ENCODE measurements around the gene HIGD2B.
"Not testable (repeated sequence)": the region's sequence is repeated elsewhere in the genome, so short reads cannot be mapped to it uniquely, and the experiment has no call there.

The HIGD2B gene

GRCh38 chr15:72732516-72732915, 46.5 kb upstream of the HIGD2B start:
- Histone ChIP-seq H3K36me3 (ENCODE audit: control insufficient read depth, low read length) (peaks cover 21% of the 10 kb centered on the region), H3K27me3 (ENCODE audit: control insufficient read depth, low read length) (no peaks in the 10 kb centered on the region), H3K4me3 (ENCODE audit: low read length) (no peak overlapping the region), H3K9me3 (ENCODE audit: control insufficient read depth, insufficient read depth, low read length) (no peaks in the 10 kb centered on the region), H3K4me2 (ENCODE audit: low read length) (no peak overlapping the region), H3K27ac (ENCODE audit: low read depth, low read length) (no peak overlapping the region), H4K20me1 (ENCODE audit: control insufficient read depth, insufficient read depth, low read depth, low read length) (no peaks in the 10 kb centered on the region), H3K4me1 (ENCODE audit: control insufficient read depth, low read length) (no peaks in the 10 kb centered on the region), H3F3A (ENCODE audit: control insufficient read depth, insufficient read depth) (no peaks in the 10 kb centered on the region), H3K9me2 (replicated peaks; ENCODE audit: control insufficient read depth, low read length) (no peaks in the 10 kb centered on the region), H3K79me2 (ENCODE audit: control insufficient read depth, low read length) (no peaks in the 10 kb centered on the region)
- TF ChIP-seq, protein P1, sequence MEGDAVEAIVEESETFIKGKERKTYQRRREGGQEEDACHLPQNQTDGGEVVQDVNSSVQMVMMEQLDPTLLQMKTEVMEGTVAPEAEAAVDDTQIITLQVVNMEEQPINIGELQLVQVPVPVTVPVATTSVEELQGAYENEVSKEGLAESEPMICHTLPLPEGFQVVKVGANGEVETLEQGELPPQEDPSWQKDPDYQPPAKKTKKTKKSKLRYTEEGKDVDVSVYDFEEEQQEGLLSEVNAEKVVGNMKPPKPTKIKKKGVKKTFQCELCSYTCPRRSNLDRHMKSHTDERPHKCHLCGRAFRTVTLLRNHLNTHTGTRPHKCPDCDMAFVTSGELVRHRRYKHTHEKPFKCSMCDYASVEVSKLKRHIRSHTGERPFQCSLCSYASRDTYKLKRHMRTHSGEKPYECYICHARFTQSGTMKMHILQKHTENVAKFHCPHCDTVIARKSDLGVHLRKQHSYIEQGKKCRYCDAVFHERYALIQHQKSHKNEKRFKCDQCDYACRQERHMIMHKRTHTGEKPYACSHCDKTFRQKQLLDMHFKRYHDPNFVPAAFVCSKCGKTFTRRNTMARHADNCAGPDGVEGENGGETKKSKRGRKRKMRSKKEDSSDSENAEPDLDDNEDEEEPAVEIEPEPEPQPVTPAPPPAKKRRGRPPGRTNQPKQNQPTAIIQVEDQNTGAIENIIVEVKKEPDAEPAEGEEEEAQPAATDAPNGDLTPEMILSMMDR (IDR thresholded peaks at IDR 0.05; ENCODE audit: low read depth, low read length, poor library complexity, severe bottlenecking) = no peak
- no peak for TF ChIP-seq EZH2phosphoT487 (IDR thresholded peaks at IDR 0.05; ENCODE audit: borderline replicate concordance, low read length)

DNA sequence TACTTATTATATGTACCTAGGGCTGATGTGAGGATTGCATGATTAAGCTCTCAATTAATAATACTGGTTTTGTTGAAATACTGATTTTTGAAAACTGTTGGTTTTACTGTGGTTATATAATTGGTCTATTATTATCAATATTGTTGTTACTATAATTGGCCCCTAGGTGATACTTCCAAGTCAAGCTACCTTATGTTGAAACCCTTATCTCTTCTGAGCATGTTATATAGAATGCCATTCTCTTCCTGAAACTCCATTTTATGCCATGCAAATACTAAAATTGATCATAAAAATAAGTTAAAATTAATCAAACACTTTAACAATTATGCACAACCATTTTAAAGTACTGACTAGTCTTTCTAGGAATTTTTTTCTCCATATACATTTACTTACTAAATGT, 46.1 kb upstream of the HIGD2B start:
- H3K4me3 ChIP-seq (ENCODE audit: low read length) = no peak overlapping the region
- no peak overlapping the region for H3K4me2 ChIP-seq (ENCODE audit: low read length)
- H3K79me2 ChIP-seq (ENCODE audit: control insufficient read depth, low read length) = no peaks in the 10 kb centered on the region
- no peaks in the 10 kb centered on the region for H3K27me3 ChIP-seq (ENCODE audit: control insufficient read depth, low read length)
- H3K4me1 ChIP-seq (ENCODE audit: control insufficient read depth, low read length) = no peaks in the 10 kb centered on the region
- H3K27ac ChIP-seq (ENCODE audit: low read depth, low read length) = no peak overlapping the region
- H3K36me3 ChIP-seq (ENCODE audit: control insufficient read depth, low read length) = peaks cover 17% of the 10 kb centered on the region
- H3F3A ChIP-seq (ENCODE audit: control insufficient read depth, insufficient read depth) = no peaks in the 10 kb centered on the region
- no peaks in the 10 kb centered on the region for H3K9me3 ChIP-seq (ENCODE audit: control insufficient read depth, insufficient read depth, low read length)
- H4K20me1 ChIP-seq (ENCODE audit: control insufficient read depth, insufficient read depth, low read depth, low read length) = no peaks in the 10 kb centered on the region
- H3K9me2 ChIP-seq (replicated peaks; ENCODE audit: control insufficient read depth, low read length) = no peaks in the 10 kb centered on the region
- TF ChIP-seq, protein P1 (IDR thresholded peaks at IDR 0.05; ENCODE audit: low read depth, low read length, poor library complexity, severe bottlenecking) = no peak
- TF ChIP-seq EZH2phosphoT487 (IDR thresholded peaks at IDR 0.05; ENCODE audit: borderline replicate concordance, low read length) = no peak

GRCh38 chr15:72728821-72729220, 42.8 kb upstream of the HIGD2B start:
- Histone ChIP-seq H3K27me3 (ENCODE audit: control insufficient read depth, low read length) (no peaks in the 10 kb centered on the region), H3K4me3 (ENCODE audit: low read length) (no peak overlapping the region), H4K20me1 (ENCODE audit: control insufficient read depth, insufficient read depth, low read depth, low read length) (no peaks in the 10 kb centered on the region), H3F3A (ENCODE audit: control insufficient read depth, insufficient read depth) (no peaks in the 10 kb centered on the region), H3K9me3 (ENCODE audit: control insufficient read depth, insufficient read depth, low read length) (no peaks in the 10 kb centered on the region), H3K4me1 (ENCODE audit: control insufficient read depth, low read length) (no peaks in the 10 kb centered on the region), H3K4me2 (ENCODE audit: low read length) (no peak overlapping the region), H3K27ac (ENCODE audit: low read depth, low read length) (no peak overlapping the region), H3K9me2 (replicated peaks; ENCODE audit: control insufficient read depth, low read length) (no peaks in the 10 kb centered on the region), H3K79me2 (ENCODE audit: control insufficient read depth, low read length) (no peaks in the 10 kb centered on the region), H3K36me3 (ENCODE audit: control insufficient read depth, low read length) (no peaks in the 10 kb centered on the region)
- TF ChIP-seq, protein P1 (IDR thresholded peaks at IDR 0.05; ENCODE audit: low read depth, low read length, poor library complexity, severe bottlenecking) = no peak
- no peak for TF ChIP-seq EZH2phosphoT487 (IDR thresholded peaks at IDR 0.05; ENCODE audit: borderline replicate concordance, low read length)

GRCh38 chr15:72728249-72728648, 42.3 kb upstream of the HIGD2B start:
- H3F3A ChIP-seq (ENCODE audit: control insufficient read depth, insufficient read depth); H3K4me2 ChIP-seq (ENCODE audit: low read length); H3K27me3 ChIP-seq (ENCODE audit: control insufficient read depth, low read length); H3K4me3 ChIP-seq (ENCODE audit: low read length); H3K36me3 ChIP-seq (ENCODE audit: control insufficient read depth, low read length); H4K20me1 ChIP-seq (ENCODE audit: control insufficient read depth, insufficient read depth, low read depth, low read length); H3K27ac ChIP-seq (ENCODE audit: low read depth, low read length); H3K79me2 ChIP-seq (ENCODE audit: control insufficient read depth, low read length); H3K4me1 ChIP-seq (ENCODE audit: control insufficient read depth, low read length); H3K9me3 ChIP-seq (ENCODE audit: control insufficient read depth, insufficient read depth, low read length); H3K9me2 ChIP-seq (replicated peaks; ENCODE audit: control insufficient read depth, low read length): not testable (repeated sequence)

Data from DOHH2 (cell line).